Measurements from ENCODE around the gene POLR3K. TPM values are rescaled to one million over a fixed set of nuclear protein-coding genes. Genes with fewer than 3 reads are reported as not detected.

The POLR3K gene
- 6.7 TPM for polyA plus RNA-seq (ENCODE audit: insufficient read length)

GRCh38 chr16:53346-54236 lies at the start of gene POLR3K, which contains the start of gene SNRNP25:
Gene POLR3K, minus strand, starts transcription at chr16:53608. Its CDS starts 22 bp downstream, at chr16:53586.
Gene SNRNP25, plus strand, starts transcription at chr16:53828. Its CDS starts 189 bp downstream, at chr16:54017.
- peak; percentile 91 for DNase-seq (ENCODE audit: low read depth)

DNA sequence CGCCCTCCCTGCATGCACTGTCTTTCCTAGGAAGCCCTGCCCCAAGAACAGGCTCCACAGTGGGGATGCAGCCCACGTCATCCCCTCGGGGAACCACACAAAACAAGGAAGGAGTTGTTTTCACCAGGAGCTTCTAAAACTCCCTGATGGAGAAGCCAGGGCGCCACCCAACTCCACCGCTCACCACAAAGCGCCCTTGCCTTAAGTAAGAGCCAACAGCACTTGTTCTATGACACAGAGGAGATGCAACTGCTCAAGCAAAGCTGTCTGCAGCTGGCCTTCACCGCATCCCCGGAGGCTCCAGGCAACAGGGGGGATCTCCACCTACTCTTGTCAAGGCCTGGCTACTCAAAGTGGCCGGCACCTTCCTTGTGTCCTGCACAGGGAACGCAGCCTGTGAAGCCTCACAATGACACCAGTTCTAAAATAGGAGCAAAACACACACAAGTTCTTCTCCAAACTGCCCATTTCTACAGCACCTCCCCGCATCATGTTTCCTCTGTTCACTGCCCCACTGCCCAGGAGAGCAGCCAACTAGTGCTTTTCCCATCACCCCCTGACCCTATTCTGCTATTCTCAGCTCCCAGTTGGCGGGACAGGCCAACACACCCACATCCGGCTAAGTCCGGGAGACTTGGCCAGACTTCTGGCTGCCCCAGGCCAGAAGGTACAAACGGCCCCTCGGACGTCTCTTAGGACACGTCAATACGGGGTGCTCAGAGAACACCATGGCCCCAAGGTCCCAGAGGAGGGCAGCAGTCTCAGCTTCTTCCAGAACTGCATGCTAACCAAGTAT lies 48.9 kb upstream of the POLR3K start:
- no peak for DNase-seq (ENCODE audit: low read depth)

- no peak for DNase-seq (ENCODE audit: low read depth)
Observed at GRCh38 chr16:101586-101985, 48.2 kb upstream of the POLR3K start.

DNA sequence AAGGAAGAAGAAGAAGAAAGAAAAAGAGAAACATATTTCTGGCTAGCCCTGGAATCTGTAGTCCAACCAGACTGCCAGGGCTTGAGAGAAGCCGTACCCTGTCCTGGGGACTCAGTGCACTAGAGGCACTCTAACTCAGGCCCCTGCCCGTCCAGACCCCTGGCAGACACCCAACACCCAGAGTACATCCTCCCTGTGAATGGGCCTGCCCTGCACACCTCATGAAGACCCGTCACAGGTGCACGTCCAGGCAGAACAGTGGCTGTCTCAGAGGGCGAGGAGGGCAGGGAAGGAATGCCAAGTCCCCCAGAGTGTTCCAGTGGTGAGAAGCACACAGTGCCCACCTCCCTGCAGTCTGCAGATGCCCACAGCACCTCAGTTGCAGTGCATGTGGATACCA lies 47.6 kb upstream of the POLR3K start:
- DNase-seq (ENCODE audit: low read depth), result no peak

GRCh38 chr16:97822-98221 lies 44.4 kb upstream of the POLR3K start:
- DNase-seq (ENCODE audit: low read depth), result no peak

DNA sequence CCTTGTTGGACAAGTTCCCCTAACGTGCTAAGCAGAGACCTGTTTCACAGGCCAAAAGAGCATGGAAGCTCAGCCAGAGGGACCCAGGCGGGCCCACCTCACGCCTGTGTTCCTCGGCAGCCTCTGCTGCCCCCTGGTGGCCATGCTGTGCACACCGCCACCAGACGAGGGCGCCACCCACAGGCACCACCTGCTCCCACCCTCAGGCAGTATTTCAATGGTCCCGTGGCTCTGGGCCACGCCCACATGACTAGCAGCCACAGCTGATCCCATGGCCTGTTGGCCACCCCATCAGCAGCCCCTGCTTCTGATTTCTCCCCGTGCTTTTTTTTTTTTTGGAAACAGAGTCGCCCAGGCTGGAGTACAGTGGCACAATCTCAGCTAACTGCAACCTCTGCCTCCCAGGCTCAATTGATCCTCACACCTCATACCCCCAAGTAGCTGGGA lies 43.5 kb upstream of the POLR3K start:
- no peak for DNase-seq (ENCODE audit: low read depth)

DNA sequence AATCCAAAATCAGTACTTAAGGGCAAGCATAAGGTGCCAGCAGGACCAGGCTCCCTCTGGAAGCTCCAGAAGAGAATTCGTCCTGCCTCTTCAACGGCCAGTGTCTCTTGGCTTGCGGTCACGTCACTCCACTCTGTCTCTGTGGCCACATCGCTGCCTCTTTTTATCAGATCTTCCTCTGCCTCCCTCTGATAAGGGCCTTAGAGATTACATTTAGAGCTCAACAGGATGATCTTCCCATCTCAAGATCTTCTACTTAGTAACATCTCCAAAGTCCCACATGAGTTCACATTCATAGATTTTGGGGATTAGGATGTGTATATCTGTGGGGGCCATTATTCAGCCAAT lies 41.5 kb upstream of the POLR3K start:
- no peak for DNase-seq (ENCODE audit: low read depth)

- DNase-seq (ENCODE audit: low read depth), result no peak
Observed at GRCh38 chr16:92431-93339, 39.3 kb upstream of the POLR3K start.

DNA sequence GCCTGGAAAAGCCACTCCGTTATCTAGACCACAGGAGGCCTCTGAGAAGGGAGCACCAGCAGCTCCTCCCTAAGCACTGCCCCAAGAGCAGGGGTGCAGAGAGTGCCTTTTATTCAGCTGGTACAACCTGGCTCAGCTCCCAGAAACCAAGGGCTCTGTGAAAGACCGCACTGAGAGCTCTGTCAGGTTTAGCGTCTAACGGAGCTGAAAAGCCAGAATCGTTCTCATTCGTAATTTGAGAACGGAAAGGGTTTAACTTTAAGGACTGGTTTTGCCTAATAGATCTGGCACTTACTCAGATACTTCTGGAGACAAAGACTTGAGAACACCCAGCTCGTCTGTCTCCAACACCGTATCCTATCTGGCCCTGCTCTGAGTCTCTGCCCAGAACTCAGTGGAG lies 38.1 kb upstream of the POLR3K start:
- no peak for DNase-seq (ENCODE audit: low read depth)

DNA sequence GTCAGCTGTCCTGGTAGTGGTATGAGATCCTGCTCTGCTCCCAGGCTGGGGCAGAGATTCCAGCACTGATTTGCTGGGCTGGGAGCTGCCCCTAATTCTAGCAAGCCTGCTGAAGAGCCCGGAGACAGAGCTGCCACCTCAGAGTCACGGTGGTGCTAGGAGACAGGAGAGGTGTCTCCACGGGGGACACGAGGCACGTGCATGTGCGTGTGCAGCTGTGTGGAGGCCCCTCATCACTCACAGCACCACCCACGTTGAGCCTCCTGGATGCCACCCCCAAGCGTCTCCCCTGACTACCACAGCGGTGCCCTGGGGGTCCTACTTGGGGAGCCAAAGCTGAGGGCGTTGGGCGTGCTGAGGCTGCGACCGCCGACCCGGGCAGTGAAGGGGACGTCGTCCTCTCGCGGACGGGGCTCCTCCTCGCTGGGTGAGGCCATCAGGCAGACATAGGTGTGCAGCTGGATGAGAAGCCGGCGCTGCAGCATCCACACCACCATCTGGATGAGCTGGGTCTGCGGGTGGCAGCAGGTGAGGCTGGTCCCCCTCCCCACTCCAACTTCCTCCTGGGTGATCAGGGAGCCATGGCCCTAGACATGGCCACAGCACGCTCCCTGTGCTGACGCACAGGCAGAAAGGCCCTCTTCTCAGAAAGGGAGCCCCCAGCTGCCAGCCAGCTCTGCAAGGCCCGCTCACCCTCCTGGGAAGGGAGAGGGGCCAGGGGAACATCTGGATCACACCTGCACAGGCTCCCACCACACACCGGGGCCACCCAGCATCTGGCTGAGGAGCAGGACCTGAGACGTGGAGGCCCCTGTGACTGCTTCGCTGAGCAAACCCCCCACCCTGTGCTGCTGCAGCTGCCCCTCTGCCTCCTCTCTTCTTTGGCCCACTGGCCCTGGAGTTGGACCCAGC lies 36.2 kb upstream of the POLR3K start:
- no peak for DNase-seq (ENCODE audit: low read depth)

- no peak for DNase-seq (ENCODE audit: low read depth)
Observed at GRCh38 chr16:88613-89012, 35.2 kb upstream of the POLR3K start.

GRCh38 chr16:86483-86952 lies 33.1 kb upstream of the POLR3K start:
- no peak for DNase-seq (ENCODE audit: low read depth)

DNA sequence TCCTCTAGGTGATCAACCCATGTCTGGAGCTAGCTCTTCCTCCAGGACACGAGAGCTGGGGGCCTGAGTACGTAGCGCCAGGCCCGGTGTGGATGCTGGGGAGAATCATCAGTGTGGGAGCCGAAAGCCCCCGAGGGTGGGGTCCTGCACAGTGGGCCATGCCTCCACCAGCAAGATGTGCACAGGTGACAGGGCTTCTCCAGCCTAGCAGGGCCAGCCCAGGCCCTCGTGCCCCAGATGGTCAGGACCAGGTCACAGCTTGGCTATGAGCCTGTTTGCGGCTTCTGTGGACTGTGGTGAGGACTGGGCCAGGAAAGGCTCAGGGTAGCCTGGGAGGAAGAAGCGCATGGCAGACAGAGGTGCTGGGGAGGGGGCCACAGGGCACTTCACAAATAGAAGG lies 32.5 kb upstream of the POLR3K start:
- DNase-seq (ENCODE audit: low read depth), result no peak

- DNase-seq (ENCODE audit: low read depth), result no peak
Observed at GRCh38 chr16:85407-85782, 32.0 kb upstream of the POLR3K start.

- DNase-seq (ENCODE audit: low read depth), result no peak
Observed at GRCh38 chr16:84718-85406, 31.5 kb upstream of the POLR3K start.

GRCh38 chr16:83781-84615 lies 30.6 kb upstream of the POLR3K start:
- no peak for DNase-seq (ENCODE audit: low read depth)

DNA sequence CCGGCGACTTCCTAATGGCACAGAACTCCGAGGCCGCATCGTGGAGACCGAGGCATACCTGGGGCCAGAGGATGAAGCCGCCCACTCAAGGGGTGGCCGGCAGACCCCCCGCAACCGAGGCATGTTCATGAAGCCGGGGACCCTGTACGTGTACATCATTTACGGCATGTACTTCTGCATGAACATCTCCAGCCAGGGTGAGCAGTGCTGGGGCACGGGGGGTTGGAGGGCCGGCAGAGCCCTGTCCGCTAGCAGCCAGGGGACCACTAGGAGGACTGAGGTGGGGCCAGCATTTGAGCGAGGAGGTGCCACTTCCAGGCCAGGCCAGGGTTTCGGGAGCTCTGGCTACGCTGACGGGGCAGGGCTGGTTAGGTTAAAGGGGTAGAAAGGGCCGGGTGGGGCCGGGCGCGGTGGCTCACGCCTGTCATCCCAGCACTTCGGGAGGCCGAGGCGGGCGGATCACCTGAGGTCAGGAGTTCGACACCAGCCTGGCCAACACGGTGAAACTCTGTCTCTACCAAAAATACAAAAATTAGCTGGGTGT lies 29.7 kb upstream of the POLR3K start:
- no peak for DNase-seq (ENCODE audit: low read depth)

DNA sequence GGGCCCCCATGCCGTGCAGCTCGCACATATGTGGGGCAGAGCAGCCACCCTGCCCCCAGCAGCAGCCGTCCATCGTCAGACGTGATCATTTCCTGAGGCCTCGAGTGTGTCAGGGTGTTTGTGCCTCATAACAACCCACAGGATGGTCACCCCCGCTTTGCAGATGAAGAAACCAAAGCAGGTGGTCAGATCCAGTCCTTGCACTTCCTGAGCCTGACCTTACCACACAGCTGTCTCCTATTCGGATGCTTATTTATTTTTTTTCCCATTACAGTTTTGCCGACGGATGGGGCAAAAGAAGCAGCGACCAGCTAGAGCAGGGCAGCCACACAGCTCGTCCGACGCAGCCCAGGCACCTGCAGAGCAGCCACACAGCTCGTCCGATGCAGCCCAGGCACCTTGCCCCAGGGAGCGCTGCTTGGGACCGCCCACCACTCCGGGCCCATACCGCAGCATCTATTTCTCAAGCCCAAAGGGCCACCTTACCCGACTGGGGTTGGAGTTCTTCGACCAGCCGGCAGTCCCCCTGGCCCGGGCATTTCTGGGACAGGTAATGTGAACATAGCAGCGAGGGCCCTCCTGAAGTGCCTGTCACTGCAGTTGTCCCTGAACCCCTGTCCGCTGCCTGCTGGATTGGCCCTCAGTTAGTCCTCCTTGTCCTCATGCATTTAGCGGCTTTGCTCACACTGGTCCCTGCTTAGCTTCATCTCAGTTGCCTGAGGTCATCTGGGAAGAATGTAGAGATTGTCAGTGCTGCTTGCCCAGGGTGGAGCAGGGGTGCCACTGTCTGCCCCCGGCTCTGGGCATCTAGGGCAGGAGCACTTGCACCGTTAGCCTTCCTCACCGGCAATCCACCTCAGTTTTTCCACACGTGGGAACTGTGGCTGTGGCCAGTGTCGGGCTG lies 26.0 kb upstream of the POLR3K start:
- DNase-seq (ENCODE audit: low read depth), result no peak

Measured in forelimb muscle (tissue), 1 donor.